WTC11 (cell line): ENCODE data around the gene UBAC2. TPM values are rescaled to one million over a fixed set of nuclear protein-coding genes. Genes with fewer than 3 reads are reported as not detected.

Experiments
- ATAC-seq: fragments of 200-7000 bp; cut with Tn5 transposase; 2 replicates; pipeline ENCODE4 v1.10.0; 2021; ENCODE audit warnings: mild to moderate bottlenecking, moderate library complexity
- CTCF ChIA-PET: fragments of 300-600 bp; sonication (Branson Sonifier 250); formaldehyde crosslinking; loops from one replicate; lab custom pipeline; 2021; ENCODE audit warnings: antibody characterized with exemption; lab: Charles Lee
- POLR2A ChIA-PET: fragments of 350-600 bp; sonication (Branson Sonifier 250); formaldehyde crosslinking; loops from one replicate; lab custom pipeline; 2021; ENCODE audit warnings: antibody characterized with exemption; lab: Charles Lee
- DNase-seq: peaks from one replicate; pipeline ENCODE4 v3.0.0; 2021; ENCODE audit warnings: low spot score
- H3K27ac Mint-ChIP-seq: 2 replicates; pipeline ENCODE4 v1.8.0; 2021; ENCODE audit warnings: mixed read lengths
- H3K27me3 Mint-ChIP-seq: 2 replicates; pipeline ENCODE4 v1.8.0; 2021; ENCODE audit warnings: low read depth, mild to moderate bottlenecking, moderate library complexity, mixed read lengths
- H3K36me3 Mint-ChIP-seq: 2 replicates; pipeline ENCODE4 v1.8.0; 2021; ENCODE audit warnings: mixed read lengths
- H3K4me1 Mint-ChIP-seq: 2 replicates; pipeline ENCODE4 v1.8.0; 2022; ENCODE audit warnings: mixed read lengths
- H3K4me3 Mint-ChIP-seq: 2 replicates; pipeline ENCODE4 v1.8.0; 2021; ENCODE audit warnings: mild to moderate bottlenecking, moderate library complexity, mixed read lengths
- H3K9me3 Mint-ChIP-seq: 2 replicates; pipeline ENCODE4 v1.8.0; 2021; ENCODE audit warnings: mixed read lengths
- CDX4 ChIP-seq: fragments of 250-450 bp; sonication (Bioruptor Pico); IDR thresholded peaks from 2 replicates; pipeline ENCODE4 v1.9.0; 2021; ENCODE audit warnings: moderate library complexity, mild to moderate bottlenecking, inconsistent platforms, borderline replicate concordance
- CREM ChIP-seq: sonication (generic); formaldehyde crosslinking; IDR thresholded peaks from 2 replicates; pipeline ENCODE4 v1.8.1; 2022; ENCODE audit warnings: mild to moderate bottlenecking, missing genetic modification reagents, moderate library complexity
- CTCF ChIP-seq: fragments of 200-600 bp; IDR thresholded peaks from 2 replicates; pipeline ENCODE4 v1.8.0; 2022; ENCODE audit warnings: antibody characterized with exemption
- E2F1 ChIP-seq: sonication (generic); formaldehyde crosslinking; IDR thresholded peaks from 2 replicates; pipeline ENCODE4 v1.8.0; 2022; ENCODE audit warnings: mild to moderate bottlenecking, missing genetic modification reagents
- E2F5 ChIP-seq: sonication (generic); formaldehyde crosslinking; IDR thresholded peaks from 2 replicates; pipeline ENCODE4 v1.8.1; 2022; ENCODE audit warnings: mild to moderate bottlenecking, moderate library complexity, missing genetic modification reagents
- GRHL2 ChIP-seq: fragments of 250-450 bp; sonication (Bioruptor Pico); IDR thresholded peaks from 2 replicates; pipeline ENCODE4 v1.8.0; 2022; ENCODE audit warnings: mild to moderate bottlenecking, moderate library complexity; ENCODE audit not compliant: insufficient replicate concordance, severe bottlenecking
- HMGXB4 ChIP-seq: sonication (generic); formaldehyde crosslinking; IDR thresholded peaks from 2 replicates; pipeline ENCODE4 v1.8.1; 2023; ENCODE audit warnings: mild to moderate bottlenecking, moderate library complexity, missing genetic modification reagents
- MLX ChIP-seq: sonication (generic); formaldehyde crosslinking; IDR thresholded peaks from 2 replicates; pipeline ENCODE4 v1.8.1; 2023; ENCODE audit warnings: mild to moderate bottlenecking, missing genetic modification reagents, moderate library complexity
- NFATC4 ChIP-seq: fragments of 250-450 bp; sonication (Bioruptor Pico); IDR thresholded peaks from 2 replicates; pipeline ENCODE4 v1.9.0; 2021; ENCODE audit warnings: mild to moderate bottlenecking
- PRDM15 ChIP-seq: sonication (generic); formaldehyde crosslinking; IDR thresholded peaks from 2 replicates; pipeline ENCODE4 v1.8.0; 2022; ENCODE audit warnings: missing genetic modification reagents
- RELA ChIP-seq: sonication (generic); formaldehyde crosslinking; IDR thresholded peaks from 2 replicates; pipeline ENCODE4 v1.8.1; 2022; ENCODE audit warnings: missing genetic modification reagents, mild to moderate bottlenecking, borderline replicate concordance
- RORB ChIP-seq: fragments of 250-450 bp; sonication (Bioruptor Pico); IDR thresholded peaks from 2 replicates; pipeline ENCODE4 v1.9.0; 2021; ENCODE audit warnings: mild to moderate bottlenecking
- SMAD4 ChIP-seq: sonication (generic); formaldehyde crosslinking; IDR thresholded peaks from 2 replicates; pipeline ENCODE4 v1.8.0; 2022; ENCODE audit warnings: mild to moderate bottlenecking, missing genetic modification reagents
- SP1 ChIP-seq: sonication (generic); formaldehyde crosslinking; conservative IDR thresholded peaks from 2 replicates; pipeline ENCODE4 v1.8.1; 2022; ENCODE audit warnings: missing genetic modification reagents
- TEAD4 ChIP-seq: sonication (generic); formaldehyde crosslinking; IDR thresholded peaks from 2 replicates; pipeline ENCODE4 v1.8.0; 2022; ENCODE audit warnings: mild to moderate bottlenecking, missing genetic modification reagents
- TP53 ChIP-seq: sonication (generic); formaldehyde crosslinking; IDR thresholded peaks from 2 replicates; pipeline ENCODE4 v1.8.1; 2023; ENCODE audit warnings: mild to moderate bottlenecking, missing genetic modification reagents
- ZMAT4 ChIP-seq: fragments of 250-450 bp; sonication (Bioruptor Pico); IDR thresholded peaks from 2 replicates; pipeline ENCODE4 v1.9.0; 2021; ENCODE audit warnings: mild to moderate bottlenecking
- ZNF138 ChIP-seq: sonication (generic); formaldehyde crosslinking; conservative IDR thresholded peaks from 2 replicates; pipeline ENCODE4 v1.8.1; 2022; ENCODE audit warnings: mild to moderate bottlenecking, moderate library complexity, missing genetic modification reagents
- ZNF232 ChIP-seq: sonication (generic); formaldehyde crosslinking; IDR thresholded peaks from 2 replicates; pipeline ENCODE4 v1.8.0; 2022; ENCODE audit warnings: mild to moderate bottlenecking, missing genetic modification reagents
- ZNF263 ChIP-seq: sonication (generic); formaldehyde crosslinking; IDR thresholded peaks from 2 replicates; pipeline ENCODE4 v1.8.1; 2022; ENCODE audit warnings: low read depth, mild to moderate bottlenecking, moderate library complexity, missing genetic modification reagents
- ZNF512 ChIP-seq: sonication (generic); formaldehyde crosslinking; IDR thresholded peaks from 2 replicates; pipeline ENCODE4 v1.8.1; 2022; ENCODE audit warnings: missing genetic modification reagents, borderline replicate concordance
- total RNA-seq: library from RNA; stranded (reverse); gene quantifications from 3 replicates; pipeline ENCODE4 v1.2.3, GENCODE V29; 2021

Gene UBAC2
- total RNA-seq, 1 experiment from 2014 or later = 64.7 TPM

GRCh38 chr13:99329477-99329876 lies 128.8 kb downstream of the UBAC2 start (continued):
- no peak for TF ChIP-seq TEAD4 (CRISPR knock-in tag)
- no peak for TF ChIP-seq PRDM15 (CRISPR knock-in tag)
- TF ChIP-seq RORB (CRISPR knock-in tag) = no peak
- no peak for TF ChIP-seq ZNF138 (CRISPR knock-in tag)
- no peak for TF ChIP-seq TP53 (CRISPR knock-in tag)
- no peak for TF ChIP-seq CTCF

GRCh38 chr13:99330942-99331341 lies 130.3 kb downstream of the UBAC2 start:
- no peak overlapping the region for H3K4me3 Mint-ChIP-seq
- no peak for ATAC-seq
- no peaks in the 10 kb centered on the region for H3K4me1 Mint-ChIP-seq
- ChIA-PET CTCF (no interaction called here), POLR2A (interaction anchor here (0.6 kb wide), 1 partner anchor 21 kb away, joined by 4 read pairs; no protein-coding TSS in a partner anchor)
- no peaks in the 10 kb centered on the region for H3K9me3 Mint-ChIP-seq
- no peaks in the 10 kb centered on the region for H3K27me3 Mint-ChIP-seq
- H3K27ac Mint-ChIP-seq = no peak overlapping the region
- TF ChIP-seq HMGXB4 (CRISPR knock-in tag) = no peak
- no peak for TF ChIP-seq ZNF263 (CRISPR knock-in tag)
- no peak for TF ChIP-seq GRHL2 (CRISPR knock-in tag)
- no peaks in the 10 kb centered on the region for H3K36me3 Mint-ChIP-seq
- no peak for DNase-seq

GRCh38 chr13:99331881-99332293 lies 131.2 kb downstream of the UBAC2 start:
- no peak overlapping the region for H3K4me3 Mint-ChIP-seq
- 0 out of 2 replicates have a peak overlapping the region, but pooled peaks have one; percentile 30 for H3K27ac Mint-ChIP-seq
- H3K4me1 Mint-ChIP-seq = peaks cover 8% of the 10 kb centered on the region
- POLR2A ChIA-PET = no interaction called here
- no peaks in the 10 kb centered on the region for H3K27me3 Mint-ChIP-seq
- no peaks in the 10 kb centered on the region for H3K9me3 Mint-ChIP-seq
- no peak for TF ChIP-seq E2F1 (CRISPR knock-in tag)
- no peak for TF ChIP-seq SP1
- TF ChIP-seq TEAD4 (CRISPR knock-in tag) = no peak
- no peak for TF ChIP-seq CDX4
- no peak for TF ChIP-seq MLX (CRISPR knock-in tag)
- TF ChIP-seq SMAD4 (CRISPR knock-in tag) = no peak
- TF ChIP-seq ZMAT4 (CRISPR knock-in tag) = no peak
- no peak for TF ChIP-seq NFATC4
- no peak for TF ChIP-seq RELA
- TF ChIP-seq ZNF232 (CRISPR knock-in tag) = no peak
- TF ChIP-seq CREM (CRISPR knock-in tag) = no peak
- TF ChIP-seq ZNF512 = no peak
- no peak for TF ChIP-seq E2F5 (CRISPR knock-in tag)
- TF ChIP-seq, all 79 proteins: peak for 0
- DNase-seq (no peak), ATAC-seq (no peak)
- no peaks in the 10 kb centered on the region for H3K36me3 Mint-ChIP-seq
- CTCF ChIA-PET = interaction anchor here (1.4 kb wide), 1 partner anchor 28 kb away, joined by 3 read pairs; no protein-coding TSS in a partner anchor
